ENCODE results near the gene FGD6. TPM values are rescaled to one million over a fixed set of nuclear protein-coding genes. Genes with fewer than 3 reads are reported as not detected.

The FGD6 gene
- total and polyA plus RNA-seq, 2 experiments from 2014 or later: 10.4 to 17.2 TPM

DNA sequence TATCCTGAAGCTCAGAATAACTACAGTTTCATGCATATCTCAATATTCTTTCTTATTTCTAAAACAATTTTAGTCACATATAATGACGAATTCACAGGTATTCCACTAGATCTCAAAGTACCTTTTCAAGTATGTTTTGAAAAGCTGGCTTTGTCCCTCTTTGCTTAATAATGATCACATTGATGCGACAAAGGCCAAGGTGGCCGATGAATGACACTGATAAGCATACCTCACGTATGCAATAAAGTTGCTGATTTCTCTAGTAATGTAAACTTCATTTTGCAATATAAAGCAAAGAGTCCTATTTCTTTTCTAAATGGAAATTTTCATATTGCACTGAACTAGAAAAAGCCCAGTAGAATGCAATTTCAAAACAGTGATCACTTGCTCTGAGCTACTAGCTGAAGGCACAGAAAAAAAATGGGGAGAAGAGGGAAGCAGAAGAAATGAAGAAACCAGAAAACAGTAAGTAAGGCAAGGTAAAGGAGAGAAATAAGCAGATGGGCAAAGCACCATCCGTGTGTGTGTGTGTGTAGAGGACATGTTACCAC lies 29.3 kb downstream of the FGD6 start:
- no peaks in the 10 kb centered on the region for H3K27me3 ChIP-seq
- H4K20me1 ChIP-seq (ENCODE audit: insufficient read depth, poor library complexity, severe bottlenecking): no peaks in the 10 kb centered on the region
- DNase-seq (ENCODE audit: low spot score): no peak
- WGBS (ENCODE audit: low lambda C conversion rate, missing lambda C conversion rate): 70% methylated on average over 5 of the region's 5 CpGs
- TF ChIP-seq EZH2 (IDR thresholded peaks at IDR 0.05; ENCODE audit: borderline replicate concordance) (no peak), EZH2phosphoT487 (IDR thresholded peaks at IDR 0.05; ENCODE audit: low read depth, severe bottlenecking, unreplicated experiment) (no peak), CTCF (IDR thresholded peaks at IDR 0.05; ENCODE audit: poor library complexity) (no peak)
- H2AFZ ChIP-seq: no peak overlapping the region
- H3K4me2 ChIP-seq: peak overlapping the region; percentile 42
- no peaks in the 10 kb centered on the region for H3K36me3 ChIP-seq (replicated peaks; ENCODE audit: insufficient read depth, low read depth)
- H3K4me1 ChIP-seq (ENCODE audit: insufficient read depth): peaks cover 14% of the 10 kb centered on the region
- H3K9me3 ChIP-seq (ENCODE audit: low read depth): no peaks in the 10 kb centered on the region
- H3K27ac ChIP-seq: peak overlapping the region; percentile 80
- no peaks in the 10 kb centered on the region for H3K9me2 ChIP-seq (replicated peaks; ENCODE audit: insufficient read depth)
- no peak overlapping the region for H3K4me3 ChIP-seq
- peaks cover 56% of the 10 kb centered on the region for H3K79me2 ChIP-seq

DNA sequence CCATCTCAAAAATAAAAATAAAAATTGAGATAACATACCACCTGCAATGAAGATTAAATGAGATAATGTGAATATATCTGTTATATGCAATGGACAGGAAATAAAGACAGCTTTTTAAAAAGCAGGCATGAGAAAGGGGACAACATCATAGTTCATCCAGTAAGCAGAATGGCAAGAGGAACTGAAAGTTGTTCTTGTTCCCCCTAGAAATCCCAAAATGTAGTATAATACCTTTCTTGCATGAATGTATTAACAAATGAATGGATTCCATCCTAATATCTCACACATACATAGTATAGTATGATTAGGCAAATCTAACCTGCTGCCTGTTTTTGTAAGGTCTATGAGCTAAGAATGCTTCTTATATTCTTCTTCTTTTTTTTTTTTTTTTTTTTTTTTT lies 31.4 kb downstream of the FGD6 start:
- H3K27me3 ChIP-seq: no peaks in the 10 kb centered on the region
- H3K36me3 ChIP-seq (replicated peaks; ENCODE audit: insufficient read depth, low read depth): no peaks in the 10 kb centered on the region
- TF ChIP-seq CTCF (IDR thresholded peaks at IDR 0.05; ENCODE audit: poor library complexity): no peak
- TF ChIP-seq EZH2phosphoT487 (IDR thresholded peaks at IDR 0.05; ENCODE audit: low read depth, severe bottlenecking, unreplicated experiment): no peak
- TF ChIP-seq EZH2 (IDR thresholded peaks at IDR 0.05; ENCODE audit: borderline replicate concordance): no peak

DNA sequence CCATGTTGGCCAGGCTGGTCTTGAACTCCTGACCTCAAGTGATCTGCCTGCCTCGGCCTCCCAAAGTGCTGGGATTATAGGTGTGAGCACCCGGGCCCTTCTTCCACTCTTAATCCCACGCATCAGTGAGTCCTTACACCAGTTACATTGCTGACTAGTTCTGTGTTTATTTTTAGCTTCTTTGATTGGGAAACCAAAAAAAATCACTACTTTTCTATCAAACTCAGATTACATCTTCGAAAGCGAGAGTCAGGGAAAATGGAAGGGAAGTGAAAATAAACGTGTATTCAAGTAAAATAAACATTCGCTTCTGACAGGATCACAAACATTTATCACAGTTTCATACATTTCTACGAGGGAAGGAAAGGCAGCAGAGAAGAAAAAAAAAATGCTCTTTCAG lies 32.2 kb downstream of the FGD6 start:
- Histone ChIP-seq H2AFZ (no peak overlapping the region), H3K36me3 (replicated peaks; ENCODE audit: insufficient read depth, low read depth) (no peaks in the 10 kb centered on the region), H3K9me2 (replicated peaks; ENCODE audit: insufficient read depth) (no peaks in the 10 kb centered on the region), H4K20me1 (ENCODE audit: insufficient read depth, poor library complexity, severe bottlenecking) (no peaks in the 10 kb centered on the region), H3K27ac (no peak overlapping the region), H3K27me3 (no peaks in the 10 kb centered on the region), H3K79me2 (peaks cover 41% of the 10 kb centered on the region), H3K4me2 (no peak overlapping the region), H3K9me3 (ENCODE audit: low read depth) (no peaks in the 10 kb centered on the region), H3K4me1 (ENCODE audit: insufficient read depth) (peaks cover 14% of the 10 kb centered on the region), H3K4me3 (no peak overlapping the region)
- 73% methylated on average over 8 of the region's 8 CpGs for WGBS (ENCODE audit: low lambda C conversion rate, missing lambda C conversion rate)
- TF ChIP-seq EZH2 (IDR thresholded peaks at IDR 0.05; ENCODE audit: borderline replicate concordance): no peak
- DNase-seq (ENCODE audit: low spot score): no peak

More for the DNA sequence above, 31.4 kb downstream of the FGD6 start:
- no peak for DNase-seq (ENCODE audit: low spot score)
- no peak overlapping the region for H3K4me2 ChIP-seq
- H3K4me3 ChIP-seq: no peak overlapping the region
- peaks cover 48% of the 10 kb centered on the region for H3K79me2 ChIP-seq
- H3K4me1 ChIP-seq (ENCODE audit: insufficient read depth): peaks cover 14% of the 10 kb centered on the region
- H3K9me2 ChIP-seq (replicated peaks; ENCODE audit: insufficient read depth): no peaks in the 10 kb centered on the region
- no peaks in the 10 kb centered on the region for H4K20me1 ChIP-seq (ENCODE audit: insufficient read depth, poor library complexity, severe bottlenecking)
- H3K9me3 ChIP-seq (ENCODE audit: low read depth): no peaks in the 10 kb centered on the region
- no peak overlapping the region for H2AFZ ChIP-seq
- H3K27ac ChIP-seq: no peak overlapping the region

DNA sequence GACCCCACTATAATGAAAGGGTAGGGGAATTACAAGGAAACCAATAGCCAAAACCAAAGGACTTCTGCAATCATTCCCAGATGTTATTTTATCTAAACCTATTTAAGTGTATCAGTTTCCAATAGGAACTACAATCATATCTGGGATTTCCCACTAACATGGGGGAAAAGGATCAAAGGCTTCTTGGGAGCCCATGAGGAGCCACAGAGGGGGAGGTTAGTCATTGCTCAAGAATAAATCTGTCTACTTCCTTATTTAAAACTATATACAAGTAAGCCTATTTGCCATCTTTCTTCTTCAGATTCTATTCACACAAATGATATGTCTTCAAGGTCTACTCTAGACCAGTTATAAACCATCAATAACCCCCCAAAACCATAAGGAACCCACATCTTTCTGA lies 33.1 kb downstream of the FGD6 start:
- H3K4me1 ChIP-seq (ENCODE audit: insufficient read depth): peaks cover 11% of the 10 kb centered on the region
- DNase-seq (ENCODE audit: low spot score): no peak
- TF ChIP-seq EZH2phosphoT487 (IDR thresholded peaks at IDR 0.05; ENCODE audit: low read depth, severe bottlenecking, unreplicated experiment) (no peak), CTCF (IDR thresholded peaks at IDR 0.05; ENCODE audit: poor library complexity) (no peak), EZH2 (IDR thresholded peaks at IDR 0.05; ENCODE audit: borderline replicate concordance) (no peak)
- no peaks in the 10 kb centered on the region for H3K27me3 ChIP-seq
- no peak overlapping the region for H2AFZ ChIP-seq
- no peak overlapping the region for H3K4me3 ChIP-seq
- no peaks in the 10 kb centered on the region for H3K9me3 ChIP-seq (ENCODE audit: low read depth)
- H3K36me3 ChIP-seq (replicated peaks; ENCODE audit: insufficient read depth, low read depth): no peaks in the 10 kb centered on the region
- peaks cover 35% of the 10 kb centered on the region for H3K79me2 ChIP-seq
- no peak overlapping the region for H3K27ac ChIP-seq
- no peaks in the 10 kb centered on the region for H3K9me2 ChIP-seq (replicated peaks; ENCODE audit: insufficient read depth)
- H4K20me1 ChIP-seq (ENCODE audit: insufficient read depth, poor library complexity, severe bottlenecking): no peaks in the 10 kb centered on the region
- no peak overlapping the region for H3K4me2 ChIP-seq
